ENCODE results near the gene FIP1L1. TPM values are rescaled to one million over a fixed set of nuclear protein-coding genes. Genes with fewer than 3 reads are reported as not detected.

Gene FIP1L1
- total and polyA plus RNA-seq, 10 of the 15 experiments (the other 5 are each of a cell fraction or from before 2014, with no cell fraction given): 28.1 to 110 (median 59.4) TPM

- FAIRE-seq (no peak), ATAC-seq (no peak), DNase-seq (ENCODE audit: low read depth, low spot score) (no peak)
- no peaks in the 10 kb centered on the region for H3K27me3 ChIP-seq (replicated peaks in 1 of 2; ENCODE audit: control insufficient read depth in 2 of 2, insufficient read depth in 2 of 2, low read length in 1 of 2)
- no peak overlapping the region for H3K4me2 ChIP-seq (ENCODE audit: control insufficient read depth, insufficient read depth)
- no peaks in the 10 kb centered on the region for H3K36me3 ChIP-seq (ENCODE audit: control insufficient read depth in 2 of 2, insufficient read depth in 2 of 2, low read length in 1 of 2)
- SMC1A ChIA-PET (ENCODE audit: uncharacterized antibody, unreplicated experiment): interaction anchor here (1.0 to 1.7 kb wide), 4 partner anchors 12 to 145 kb away, joined by 3 to 4 read pairs (median 3); no protein-coding TSS in a partner anchor
- in situ Hi-C loops (cut with MboI): no loop called here
- H4K20me1 ChIP-seq (ENCODE audit: control insufficient read depth, insufficient read depth): no peaks in the 10 kb centered on the region
- no peaks in the 10 kb centered on the region for H3K4me1 ChIP-seq (ENCODE audit: control insufficient read depth, insufficient read depth, low read length)
- no peak overlapping the region for H3K27ac ChIP-seq (ENCODE audit: control insufficient read depth, insufficient read depth)
- POLR2A ChIA-PET: no interaction called here
- WGBS (ENCODE audit: insufficient coverage, insufficient replicate concordance, low lambda C conversion rate, missing lambda C conversion rate): 0% methylated on average over 1 of the region's 1 CpG
- no TSS peak for BruUV-seq (replicated peaks)
- no peaks in the 10 kb centered on the region; the same call in 2 of the 3 replicates for H3K9me3 ChIP-seq (replicated peaks; ENCODE audit: control insufficient read depth, insufficient read depth, low read length)
- RAD21 ChIA-PET (ENCODE audit: unreplicated experiment): no interaction called here
- no peak overlapping the region for H3K4me3 ChIP-seq
- TF ChIP-seq SREBF1 (IDR thresholded peaks at IDR 0.05; ENCODE audit: low read length) (no peak), PKNOX1 (IDR thresholded peaks at IDR 0.05) (no peak), MTA2 (IDR thresholded peaks at IDR 0.05; ENCODE audit: low read depth) (no peak), TCF12 (IDR thresholded peaks at IDR 0.05; ENCODE audit: low read depth, low read length) (no peak), CBX5 (IDR thresholded peaks at IDR 0.05; ENCODE audit: low read depth) (no peak), RELA (IDR thresholded peaks at IDR 0.05; ENCODE audit: borderline replicate concordance, partially characterized antibody) (no peak), NFYA (IDR thresholded peaks at IDR 0.05; ENCODE audit: borderline replicate concordance, low read depth, low read length) (no peak), YY1 (IDR thresholded peaks at IDR 0.05; ENCODE audit: low read depth, low read length) (no peak), ZNF207 (IDR thresholded peaks at IDR 0.05; ENCODE audit: borderline replicate concordance) (no peak), JUNB (IDR thresholded peaks at IDR 0.05) (no peak), PAX8 (IDR thresholded peaks at IDR 0.05) (no peak), FOS (IDR thresholded peaks at IDR 0.05; ENCODE audit: borderline replicate concordance, extremely low read depth, insufficient read length) (no peak), BCLAF1 (IDR thresholded peaks at IDR 0.05) (no peak), CHD1 (IDR thresholded peaks at IDR 0.05; ENCODE audit: low read depth, low read length) (no peak), TARDBP (IDR thresholded peaks at IDR 0.05; ENCODE audit: borderline replicate concordance) (no peak), PRDM15 (CRISPR knock-in tag; IDR thresholded peaks at IDR 0.05) (no peak), CBFB (IDR thresholded peaks at IDR 0.05; ENCODE audit: low read depth) (no peak), SUPT20H (IDR thresholded peaks at IDR 0.05; ENCODE audit: borderline replicate concordance, control insufficient read depth, low read depth, low read length) (no peak)
- H3K79me2 ChIP-seq (ENCODE audit: control insufficient read depth, insufficient read depth, low read length): no peaks in the 10 kb centered on the region
- H3K9ac ChIP-seq (ENCODE audit: control insufficient read depth, insufficient read depth, low read length): no peak overlapping the region
- H2AFZ ChIP-seq (ENCODE audit: control insufficient read depth, low read depth, low read length): no peak overlapping the region
- intact Hi-C loops (cut with micrococcal nuclease; ENCODE audit: unreplicated experiment): loop anchor here (5.0 kb wide), 1 partner anchor 144 kb away; no protein-coding TSS in a partner anchor
- CTCF ChIA-PET: interaction anchor here (0.7 to 1.8 kb wide), 5 partner anchors 18 to 298 kb away, joined by 3 to 7 read pairs (median 3); no protein-coding TSS in a partner anchor
Observed at GRCh38 chr4:53508446-53508845, 131.0 kb downstream of the FIP1L1 start.

All from GM12878 (cell line).